Measurements from ENCODE around the gene PUS7L. TPM values are rescaled to one million over a fixed set of nuclear protein-coding genes. Genes with fewer than 3 reads are reported as not detected.

Gene PUS7L
- 10 to 100 TPM; 19.8 to 22.2 TPM for total RNA-seq

DNA sequence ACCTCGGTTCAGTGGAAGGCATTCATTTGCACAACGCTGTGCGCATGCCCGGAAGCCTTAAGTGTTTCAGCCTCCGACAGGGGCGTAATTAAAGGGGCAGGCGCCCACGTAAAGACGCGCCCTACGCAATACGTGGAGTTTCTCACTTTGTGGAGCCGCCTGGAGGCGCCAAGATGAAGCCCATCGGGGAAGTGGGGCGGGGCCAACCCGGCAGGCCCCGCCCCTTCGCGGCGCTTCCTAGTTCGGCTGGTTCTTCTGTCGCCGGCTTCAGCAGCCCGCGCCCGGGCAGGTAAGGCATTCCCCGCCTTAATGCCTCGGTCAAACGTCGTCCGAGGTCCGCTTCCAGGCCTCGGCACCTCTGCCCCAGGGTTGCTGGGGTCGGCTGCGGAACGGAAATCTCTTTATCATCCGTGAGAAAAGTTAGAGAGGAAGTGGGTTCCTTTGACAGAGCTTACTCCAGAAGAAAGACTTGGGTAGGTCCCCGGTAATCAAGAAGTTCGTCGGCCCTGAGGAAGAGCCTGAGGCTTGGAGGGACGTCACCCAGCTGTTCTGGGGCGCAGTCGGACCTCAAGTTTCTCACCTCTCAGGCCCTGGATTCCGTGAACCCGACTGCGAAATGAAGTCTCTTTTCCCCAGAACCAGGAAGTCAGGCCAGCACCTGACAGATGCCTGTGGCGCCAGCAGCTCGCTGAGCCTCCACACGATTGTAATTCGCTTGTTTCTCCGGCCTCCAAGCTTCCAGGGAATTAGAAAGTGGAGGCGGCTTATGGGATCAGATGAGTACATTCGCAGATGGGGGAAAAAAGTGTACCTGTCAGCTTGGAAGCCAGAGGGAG lies at the start of gene PUS7L, which contains the start of gene IRAK4:
TSS of gene PUS7L (minus strand) at position 63 of the 836 bp plus-strand sequence. CDS start 3,545 bp downstream, outside the sequence.
TSS of gene IRAK4 (plus strand) at position 224 of the 836 bp plus-strand sequence. CDS start 9,161 bp downstream, outside the sequence.

DNA sequence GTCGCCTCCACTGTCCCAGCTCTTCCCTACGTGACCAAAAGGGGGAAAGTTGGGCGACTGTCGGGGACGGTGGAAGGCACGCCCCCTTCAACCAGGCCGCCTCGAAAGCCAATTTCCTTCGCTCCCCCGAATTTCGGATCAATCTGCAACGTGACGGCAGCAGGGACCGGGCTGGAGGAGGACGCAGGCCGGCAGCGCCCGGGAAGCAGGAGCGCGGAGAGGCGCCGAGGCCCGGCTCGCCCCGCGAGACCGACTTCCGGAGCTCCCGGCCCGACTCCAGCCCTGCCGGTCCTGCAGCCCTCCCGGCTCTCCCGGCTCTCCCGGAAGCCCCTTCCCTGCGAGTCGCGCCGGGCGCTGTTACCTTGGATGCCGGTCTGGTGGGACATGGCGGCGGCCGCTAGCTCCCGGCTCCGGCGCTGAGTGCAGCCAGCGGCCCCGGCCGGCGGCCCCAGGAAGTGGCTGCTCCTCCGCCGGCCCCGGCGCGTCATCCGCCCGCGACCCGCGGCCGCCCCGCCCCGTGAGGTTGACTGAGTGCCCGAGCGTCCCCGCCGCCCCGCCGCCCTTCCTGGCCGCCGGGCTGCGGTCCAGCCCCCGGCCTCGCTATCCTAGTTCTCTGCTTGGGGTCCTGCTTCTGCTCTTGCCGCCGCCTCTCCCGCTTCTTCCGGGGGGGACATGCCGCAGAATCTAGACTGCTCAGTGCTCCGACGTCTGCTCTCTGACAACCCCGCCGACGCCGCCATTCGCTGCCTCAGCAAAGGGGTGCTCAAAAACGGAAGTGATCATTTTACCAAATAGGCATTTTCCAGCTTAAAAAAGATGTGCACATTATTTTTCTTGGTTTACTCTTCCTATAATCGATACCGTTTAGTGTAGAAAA lies 47.5 kb upstream of the PUS7L start, which contains the start of gene TWF1:
TSS of gene TWF1 (minus strand) at position 458 of the 877 bp plus-strand sequence. CDS start at position 386, 72 bp downstream.

Other genes starting within 250 kb of the PUS7L start
- gene ADAMTS20, start 206.6 kb downstream of the PUS7L start, total RNA-seq = not detected
- 10 to 100 TPM; 43.5 to 46.6 TPM for gene IRAK4, start 161 bp upstream of the PUS7L start, total RNA-seq
- gene TWF1, start 47.5 kb upstream of the PUS7L start, total RNA-seq = 10 to 100 TPM; 23.0 to 26.0 TPM
- gene TMEM117, start 77.3 kb upstream of the PUS7L start, total RNA-seq = 1 to 10 TPM; 1.0 to 1.1 TPM

Data from activated naive CD4-positive, alpha-beta T cell treated with anti-CD3 and anti-CD28 coated beads, Interleukin-2, amount 10 ng/mL, durations not matched to agents 5 hours and 36 hours (primary cell).